Activated T-helper 17 cell treated with anti-CD3 and anti-CD28 coated beads, Interleukin-2, amount 50 U/mL, for 72 hours (primary cell): ENCODE measurements around the gene TNFSF11. TPM values are rescaled to one million over a fixed set of nuclear protein-coding genes. Genes with fewer than 3 reads are reported as not detected.
"Not testable (repeated sequence)": the region's sequence is repeated elsewhere in the genome, so short reads cannot be mapped to it uniquely, and the experiment has no call there.

Experiments
- ATAC-seq: fragments of 150-1000 bp; cut with Tn5 transposase; replicated peaks from 2 replicates; pipeline ENCODE4 v1.10.0; 2021; ENCODE audit warnings: mild to moderate bottlenecking, moderate library complexity
- H3K27ac Mint-ChIP-seq: one replicate; pipeline ENCODE4 v1.8.0; 2022; ENCODE audit warnings: mixed read lengths
- H3K27me3 Mint-ChIP-seq: one replicate; pipeline ENCODE4 v1.8.0; 2022; ENCODE audit warnings: mixed read lengths
- H3K36me3 Mint-ChIP-seq: one replicate; pipeline ENCODE4 v1.8.0; 2022; ENCODE audit warnings: low read depth, mild to moderate bottlenecking, mixed read lengths
- H3K4me1 Mint-ChIP-seq: one replicate; pipeline ENCODE4 v1.8.0; 2022; ENCODE audit warnings: mixed read lengths
- H3K4me3 Mint-ChIP-seq: one replicate; pipeline ENCODE4 v1.8.0; 2022; ENCODE audit warnings: mild to moderate bottlenecking, mixed read lengths
- H3K9me3 Mint-ChIP-seq: one replicate; pipeline ENCODE4 v1.8.0; 2022; ENCODE audit warnings: mixed read lengths
- total RNA-seq, 2 donors: library from RNA; stranded (reverse); gene quantifications; one replicate each; pipeline ENCODE4 v1.2.3, GENCODE V29; 2022

TNFSF11 gene
- total RNA-seq, 2 donors from 2014 or later = 0.11 to 1.6 TPM

DNA sequence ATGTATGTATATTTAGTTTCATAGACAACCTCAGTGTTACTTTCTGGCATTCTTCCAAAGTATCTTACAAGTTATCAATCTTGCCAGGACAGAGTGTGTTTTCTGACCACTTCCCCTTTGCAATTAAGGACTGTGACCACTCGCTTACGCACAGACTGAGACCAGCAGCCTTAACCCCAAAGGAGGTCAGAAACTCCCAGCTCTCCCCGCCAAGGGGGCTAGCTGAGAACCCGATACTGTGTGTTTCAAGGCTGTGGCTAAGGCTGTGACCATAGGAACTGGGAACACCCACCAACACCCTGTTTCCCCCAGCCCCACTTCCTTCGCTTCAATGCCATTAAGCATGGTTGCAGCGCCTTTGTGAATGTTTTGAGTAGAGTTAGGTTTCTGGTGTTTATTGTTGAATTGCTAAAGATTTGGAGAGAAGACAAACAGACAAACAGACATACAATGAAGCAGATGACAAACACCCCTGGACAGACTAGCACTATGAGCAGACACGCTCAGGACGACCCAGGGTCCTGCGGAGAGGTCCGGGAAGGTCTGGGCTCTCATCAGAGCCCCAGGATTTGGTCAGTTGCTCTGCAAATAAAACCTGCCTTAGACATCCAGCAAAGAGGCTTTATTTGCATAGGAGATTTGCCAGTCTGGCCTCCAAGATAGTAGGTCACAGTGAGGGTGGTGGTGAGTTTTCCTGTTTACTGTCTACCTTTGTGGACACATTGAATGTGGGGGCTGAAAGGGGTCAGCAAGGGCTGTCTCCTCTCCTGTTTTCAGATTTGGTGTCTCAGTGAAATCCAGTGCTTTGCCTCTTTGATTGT, 25.0 kb upstream of the TNFSF11 start:
- no peak overlapping the region for H3K4me3 Mint-ChIP-seq
- H3K9me3 Mint-ChIP-seq = no peaks in the 10 kb centered on the region
- H3K27ac Mint-ChIP-seq = no peak overlapping the region
- ATAC-seq = peak; percentile 28
- H3K36me3 Mint-ChIP-seq = no peaks in the 10 kb centered on the region
- H3K4me1 Mint-ChIP-seq = peaks cover 6% of the 10 kb centered on the region
- H3K27me3 Mint-ChIP-seq = no peaks in the 10 kb centered on the region

GRCh38 chr13:42549552-42549936, 24.4 kb upstream of the TNFSF11 start:
- ATAC-seq = no peak
- no peak overlapping the region for H3K27ac Mint-ChIP-seq
- peaks cover 6% of the 10 kb centered on the region for H3K4me1 Mint-ChIP-seq
- H3K36me3 Mint-ChIP-seq = no peaks in the 10 kb centered on the region
- no peaks in the 10 kb centered on the region for H3K27me3 Mint-ChIP-seq
- no peaks in the 10 kb centered on the region for H3K9me3 Mint-ChIP-seq
- no peak overlapping the region for H3K4me3 Mint-ChIP-seq

DNA sequence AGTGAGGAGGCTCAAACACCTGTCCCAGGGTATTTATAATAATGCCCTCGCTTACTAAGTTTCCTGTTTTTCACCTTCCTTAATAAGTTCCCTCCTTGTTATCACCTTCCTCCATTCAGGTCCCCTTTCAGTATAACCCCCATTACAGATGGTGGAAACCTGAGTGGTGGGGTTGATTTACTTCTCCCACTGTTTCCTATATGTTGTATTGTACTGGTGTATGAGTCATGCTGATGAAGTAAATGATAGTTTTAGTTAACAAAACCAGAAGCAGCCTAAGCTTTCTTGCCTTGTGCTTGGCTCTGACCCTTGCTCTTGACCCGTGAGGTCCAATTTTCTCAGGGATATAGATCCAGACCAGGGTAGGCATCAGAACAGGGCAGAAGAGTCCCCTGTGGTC, 22.3 kb upstream of the TNFSF11 start:
- no peak overlapping the region for H3K4me3 Mint-ChIP-seq
- H3K9me3 Mint-ChIP-seq = no peaks in the 10 kb centered on the region
- no peaks in the 10 kb centered on the region for H3K36me3 Mint-ChIP-seq
- peaks cover 6% of the 10 kb centered on the region for H3K4me1 Mint-ChIP-seq
- H3K27ac Mint-ChIP-seq = no peak overlapping the region
- H3K27me3 Mint-ChIP-seq = no peaks in the 10 kb centered on the region
- ATAC-seq = no peak

DNA sequence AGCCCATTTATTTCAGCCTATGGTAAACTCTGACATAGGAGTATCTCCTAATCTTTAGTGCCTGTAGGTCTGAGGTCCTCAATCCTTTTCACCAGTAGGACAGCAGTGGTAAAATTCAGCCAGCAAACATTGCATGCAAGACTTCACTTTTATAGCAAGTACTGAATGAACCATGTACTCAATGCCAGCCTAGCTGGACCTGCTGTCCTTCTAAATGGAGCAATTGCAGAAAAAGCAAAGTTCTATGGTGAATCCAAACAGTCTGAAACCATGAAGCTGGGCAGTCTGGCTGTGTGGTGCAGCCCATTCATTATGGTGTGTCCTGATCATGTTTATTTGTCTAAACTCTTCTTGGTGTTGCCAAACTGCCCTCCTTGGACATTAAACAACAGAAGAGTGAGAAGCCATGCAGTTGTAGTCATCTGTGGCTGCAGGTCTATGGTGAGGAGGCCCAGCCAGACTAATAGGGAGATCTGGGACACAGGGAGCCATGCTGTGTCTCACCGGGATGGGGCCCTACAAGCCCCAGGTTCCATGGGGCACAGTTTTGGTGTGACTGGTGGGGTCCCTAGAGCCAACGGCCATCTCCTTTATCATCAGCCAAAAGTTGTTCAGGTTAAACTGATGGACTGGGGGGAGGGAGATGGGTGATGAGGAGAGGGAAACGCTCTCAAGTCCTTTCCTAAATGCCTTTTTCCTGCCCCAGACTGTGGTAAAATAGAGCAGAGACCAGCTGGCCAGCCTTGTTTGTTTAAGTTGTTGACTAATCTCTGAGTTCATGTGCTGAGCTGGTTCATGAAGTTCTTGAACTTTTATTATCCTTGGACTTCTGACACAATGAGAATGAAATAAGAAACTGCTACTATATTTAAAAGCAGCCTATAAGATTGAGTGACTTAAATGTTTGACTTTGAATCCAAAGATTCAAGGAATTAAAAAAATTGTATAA, 20.6 kb upstream of the TNFSF11 start:
- Mint-ChIP-seq H3K4me1 (no peaks in the 10 kb centered on the region), H3K27ac (no peak overlapping the region), H3K4me3 (no peak overlapping the region), H3K36me3 (no peaks in the 10 kb centered on the region), H3K9me3 (no peaks in the 10 kb centered on the region), H3K27me3 (no peaks in the 10 kb centered on the region)
- no peak for ATAC-seq

DNA sequence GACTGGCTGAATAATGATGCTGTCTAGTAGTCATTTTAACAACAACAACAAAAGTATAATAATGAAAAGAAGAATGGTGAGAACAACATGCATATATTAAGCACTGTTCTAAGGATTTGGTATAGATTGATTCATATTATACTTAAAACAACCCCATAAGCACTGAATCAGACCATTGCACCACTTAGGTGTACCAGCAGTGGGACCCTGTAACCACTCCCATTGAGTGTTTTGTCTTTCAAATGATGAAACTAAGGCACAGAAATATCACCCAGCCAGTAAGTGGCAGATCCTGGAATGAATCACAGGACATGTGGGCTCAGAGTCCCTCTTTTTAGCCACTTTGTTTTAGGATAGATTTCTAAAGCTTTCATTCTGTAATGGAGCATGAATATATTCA, 14.9 kb upstream of the TNFSF11 start:
- no peak overlapping the region for H3K4me3 Mint-ChIP-seq
- H3K4me1 Mint-ChIP-seq = peaks cover 10% of the 10 kb centered on the region
- H3K9me3 Mint-ChIP-seq = no peaks in the 10 kb centered on the region
- H3K27me3 Mint-ChIP-seq = no peaks in the 10 kb centered on the region
- H3K36me3 Mint-ChIP-seq = no peaks in the 10 kb centered on the region
- no peak overlapping the region for H3K27ac Mint-ChIP-seq
- ATAC-seq = no peak

GRCh38 chr13:42559573-42560218, 14.3 kb upstream of the TNFSF11 start:
- not testable (repeated sequence) for H3K27ac Mint-ChIP-seq, H3K4me1 Mint-ChIP-seq, H3K4me3 Mint-ChIP-seq, H3K9me3 Mint-ChIP-seq, H3K27me3 Mint-ChIP-seq, ATAC-seq, H3K36me3 Mint-ChIP-seq

- not testable (repeated sequence) for H3K36me3 Mint-ChIP-seq, H3K27ac Mint-ChIP-seq, H3K4me1 Mint-ChIP-seq, H3K4me3 Mint-ChIP-seq, H3K9me3 Mint-ChIP-seq, ATAC-seq, H3K27me3 Mint-ChIP-seq
Measured at GRCh38 chr13:42560320-42560719, 13.6 kb upstream of the TNFSF11 start.

DNA sequence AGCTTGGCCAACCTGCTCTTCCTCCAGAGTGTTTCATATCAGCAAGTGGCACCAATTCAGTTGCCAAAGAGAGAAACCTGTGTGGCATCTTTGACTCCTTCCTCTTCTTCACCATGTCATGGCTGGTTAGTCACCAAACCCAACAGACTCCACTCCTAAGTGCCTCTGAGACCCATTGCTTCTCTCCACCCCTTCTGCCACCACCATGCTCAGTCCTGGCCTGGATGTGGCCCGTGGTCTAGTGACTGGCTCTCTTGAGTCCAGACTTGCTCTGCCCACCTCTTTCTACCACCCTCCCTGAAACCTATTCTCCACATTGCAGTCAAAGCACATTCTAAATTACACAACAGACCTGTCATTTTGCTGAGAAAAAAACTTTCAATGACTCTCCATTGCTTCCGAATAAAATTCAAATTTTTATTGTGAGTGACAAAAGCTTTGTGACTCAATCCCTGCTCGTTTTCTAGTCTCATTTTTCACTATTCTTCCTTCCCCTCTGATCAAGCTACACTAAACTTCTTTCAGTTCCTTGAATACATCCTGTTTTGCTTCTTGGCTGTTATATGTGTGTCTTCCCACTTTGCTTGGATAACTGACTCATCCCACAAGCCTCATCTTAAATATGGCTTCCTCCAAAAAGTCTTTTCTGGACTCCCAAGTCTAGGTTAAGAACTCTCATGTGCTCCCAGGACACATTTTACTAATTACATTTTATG, 12.0 kb upstream of the TNFSF11 start:
- Mint-ChIP-seq H3K4me3 (no peak overlapping the region), H3K4me1 (peaks cover 10% of the 10 kb centered on the region), H3K36me3 (no peaks in the 10 kb centered on the region), H3K27ac (peak overlapping the region; percentile 16), H3K27me3 (peaks cover 5% of the 10 kb centered on the region), H3K9me3 (no peaks in the 10 kb centered on the region)
- peak; percentile 93 for ATAC-seq

GRCh38 chr13:42567906-42568305, 6.0 kb upstream of the TNFSF11 start:
- ATAC-seq = no peak
- H3K9me3 Mint-ChIP-seq = peaks cover 4% of the 10 kb centered on the region

DNA sequence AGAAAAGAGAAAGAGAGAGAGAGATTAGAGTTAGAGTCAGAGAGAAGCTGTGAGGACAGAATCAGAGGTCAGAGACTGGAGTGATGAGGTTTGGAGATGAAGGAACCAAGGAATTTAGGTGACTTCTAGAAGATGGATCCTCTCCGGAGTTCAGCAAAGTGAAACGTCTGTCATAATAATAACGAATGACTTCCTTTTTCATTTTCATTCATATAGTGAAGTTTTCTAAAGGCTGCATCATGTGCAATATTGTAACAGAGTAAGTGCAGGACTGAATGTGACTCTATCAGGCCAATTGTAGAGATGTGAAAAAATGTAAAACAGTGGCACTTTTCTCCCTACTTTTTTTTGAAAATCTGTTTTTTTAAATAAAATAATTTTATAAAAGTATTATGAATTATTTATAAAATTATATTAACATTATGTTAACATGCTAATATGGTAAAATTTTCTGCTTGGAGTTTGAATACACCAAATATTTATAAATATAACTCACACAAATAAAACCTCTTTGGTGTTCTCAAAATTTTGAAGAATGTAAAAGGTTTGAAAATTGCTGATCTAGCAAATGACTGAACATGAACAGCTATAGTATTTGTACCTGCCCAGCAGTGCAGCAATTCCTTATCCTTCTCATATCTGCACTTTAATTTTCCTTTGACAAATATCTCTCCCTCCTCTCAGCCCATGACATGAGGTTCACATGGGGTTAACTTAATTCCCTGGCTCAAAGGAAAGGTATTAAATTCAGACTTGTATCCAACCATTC, 4.2 kb upstream of the TNFSF11 start:
- Mint-ChIP-seq H3K4me3 (no peak overlapping the region), H3K4me1 (peaks cover 2% of the 10 kb centered on the region), H3K27me3 (peaks cover 19% of the 10 kb centered on the region), H3K27ac (no peak overlapping the region), H3K36me3 (no peaks in the 10 kb centered on the region), H3K9me3 (peaks cover 4% of the 10 kb centered on the region)
- ATAC-seq = no peak

More at GRCh38 chr13:42567906-42568305, 6.0 kb upstream of the TNFSF11 start:
- Mint-ChIP-seq H3K4me1 (no peaks in the 10 kb centered on the region), H3K36me3 (no peaks in the 10 kb centered on the region), H3K27ac (no peak overlapping the region), H3K4me3 (no peak overlapping the region), H3K27me3 (peaks cover 15% of the 10 kb centered on the region)

DNA sequence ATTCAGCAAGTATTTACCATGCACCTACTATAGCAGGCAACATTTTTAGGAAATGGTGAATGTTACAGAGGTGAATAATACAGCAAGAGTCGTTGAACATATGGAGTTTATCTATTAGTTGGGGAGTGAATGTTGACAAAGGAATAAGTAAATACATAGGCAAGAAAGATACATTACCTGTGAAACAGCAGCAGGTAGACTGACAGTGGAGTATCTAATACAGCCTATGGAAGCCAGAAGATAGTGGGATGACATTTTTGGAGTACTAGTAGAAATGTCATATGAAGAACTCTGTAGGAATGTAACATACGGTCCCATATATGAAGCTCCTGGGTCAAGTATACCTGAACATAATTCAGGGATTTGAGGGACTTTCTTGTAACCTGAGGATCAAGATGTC, 2.1 kb upstream of the TNFSF11 start:
- Mint-ChIP-seq H3K9me3 (peaks cover 4% of the 10 kb centered on the region), H3K36me3 (no peaks in the 10 kb centered on the region), H3K27me3 (peaks cover 27% of the 10 kb centered on the region), H3K4me1 (peaks cover 9% of the 10 kb centered on the region), H3K27ac (no peak overlapping the region), H3K4me3 (no peak overlapping the region)
- no peak for ATAC-seq

DNA sequence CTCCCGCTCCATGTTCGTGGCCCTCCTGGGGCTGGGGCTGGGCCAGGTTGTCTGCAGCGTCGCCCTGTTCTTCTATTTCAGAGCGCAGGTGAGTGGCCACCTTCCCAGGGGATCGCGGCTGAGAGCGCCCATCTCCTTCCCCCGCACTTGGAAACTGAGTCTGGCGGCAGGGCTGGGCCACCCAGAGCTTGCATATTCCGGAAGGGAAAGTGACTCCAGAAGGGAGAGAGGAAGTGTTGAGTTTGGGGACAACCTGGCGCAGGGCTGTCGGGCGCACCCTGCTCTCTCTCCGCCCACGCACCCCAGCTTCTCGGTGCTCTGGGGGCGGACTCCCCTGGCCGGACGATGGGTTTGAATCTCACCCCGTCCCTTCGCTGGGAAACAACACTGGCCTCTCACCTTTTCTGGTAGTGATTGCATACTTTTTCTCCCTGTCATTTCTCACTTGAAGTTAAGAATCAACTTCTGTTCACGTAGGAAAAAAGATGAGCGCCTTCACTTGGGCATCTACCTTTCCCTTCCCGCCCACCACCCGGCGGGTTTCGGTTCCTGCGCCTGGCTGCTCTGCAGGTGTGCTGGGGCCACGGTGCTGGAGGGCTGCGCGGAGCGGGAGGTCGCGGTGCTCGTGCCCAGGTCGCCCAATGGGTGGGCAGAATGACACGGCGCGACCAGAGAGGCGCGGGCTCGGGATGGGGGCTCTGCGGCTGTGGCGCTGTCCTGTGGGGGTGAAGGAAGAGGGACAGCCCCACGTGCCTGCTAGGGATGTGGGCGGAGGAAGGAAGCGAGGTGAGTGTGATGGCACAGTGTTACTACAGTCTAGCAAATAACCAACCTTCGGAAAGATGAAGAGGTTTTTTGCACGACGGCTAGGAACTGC, 721 bp downstream of the TNFSF11 start:
- H3K4me3 Mint-ChIP-seq = peak overlapping the region; percentile 79
- peaks cover 4% of the 10 kb centered on the region for H3K9me3 Mint-ChIP-seq
- peak; percentile 85 for ATAC-seq
- H3K27me3 Mint-ChIP-seq = peaks cover 37% of the 10 kb centered on the region
- H3K36me3 Mint-ChIP-seq = no peaks in the 10 kb centered on the region
- peaks cover 9% of the 10 kb centered on the region for H3K4me1 Mint-ChIP-seq
- H3K27ac Mint-ChIP-seq = no peak overlapping the region

GRCh38 chr13:42575938-42576337, 2.0 kb downstream of the TNFSF11 start:
- Mint-ChIP-seq H3K36me3 (no peaks in the 10 kb centered on the region), H3K27me3 (peaks cover 39% of the 10 kb centered on the region)
- no peak for ATAC-seq

More at GRCh38 chr13:42575938-42576337, 2.0 kb downstream of the TNFSF11 start:
- Mint-ChIP-seq H3K27ac (no peak overlapping the region), H3K9me3 (peaks cover 2% of the 10 kb centered on the region), H3K4me1 (peaks cover 9% of the 10 kb centered on the region), H3K4me3 (peak overlapping the region; percentile 79)
